SK-N-MC (cell line): ENCODE measurements around the gene NTS.

Experiments used
- EZH2 ChIP-seq: fragments of 200-600 bp; sonication (generic); IDR thresholded peaks from one replicate; pipeline ENCODE4 v1.6.1; 2017; ENCODE audit warnings: antibody characterized with exemption
- FOXP2 ChIP-seq: optimal IDR thresholded peaks from 2 replicates; pipeline ENCODE3; 2011; ENCODE audit warnings: mild to moderate bottlenecking, moderate library complexity; ENCODE audit not compliant: insufficient read depth; ENCODE audit errors: extremely low read length, control extremely low read depth
- POLR2AphosphoS5 ChIP-seq: IDR thresholded peaks from 2 replicates; pipeline ENCODE4 v1.6.1; 2012; ENCODE audit warnings: mild to moderate bottlenecking, low read depth, low read length, borderline replicate concordance

DNA sequence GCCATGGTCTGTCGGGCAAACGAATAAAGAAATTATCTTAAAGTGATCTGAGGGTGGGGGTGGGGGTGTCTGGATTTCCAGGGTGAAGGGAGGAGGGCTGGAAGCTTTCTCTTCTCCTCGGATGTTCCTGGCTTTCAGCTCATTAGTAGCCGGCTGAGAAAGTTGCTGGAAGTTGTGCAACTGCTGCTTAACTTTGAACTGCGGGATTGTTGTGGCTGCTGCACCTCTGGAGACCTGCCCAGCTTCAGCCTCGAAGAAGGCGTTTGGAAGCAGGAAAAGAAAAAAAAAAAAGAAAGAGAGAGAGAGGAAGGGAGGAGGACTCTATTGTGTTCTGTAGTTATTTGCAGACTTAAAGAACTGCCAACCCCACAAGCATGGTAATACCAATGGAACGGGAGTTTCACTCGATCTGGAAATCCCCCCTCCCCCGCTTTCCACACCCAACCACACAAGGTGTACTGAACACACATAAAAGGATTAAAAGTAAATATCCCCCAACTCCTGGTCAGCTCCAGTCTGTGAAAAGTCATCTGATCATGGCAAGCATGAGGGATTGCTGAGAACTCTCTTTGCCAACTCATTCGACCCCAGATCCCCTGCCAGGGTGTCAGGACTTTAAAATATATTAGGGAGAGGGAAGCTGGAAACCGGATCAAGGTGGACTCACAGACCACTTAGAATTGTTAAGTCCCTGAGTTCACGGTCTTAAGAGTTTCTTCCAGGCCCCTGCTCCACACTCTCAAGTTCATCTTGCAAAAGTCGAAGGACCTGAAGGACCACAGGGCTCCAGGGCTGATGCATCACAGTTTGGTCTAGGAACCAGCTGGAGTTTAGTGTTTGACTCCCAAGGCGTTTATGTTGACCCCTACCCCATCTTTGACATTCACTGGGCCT lies 37.7 kb upstream of the NTS start, which contains the start of gene RASSF9:
- no peak for TF ChIP-seq POLR2AphosphoS5
- TF ChIP-seq EZH2 = no peak
- TF ChIP-seq FOXP2 = no peak
